GM23248 (cell line): ENCODE measurements around the gene CLPSL2. TPM values are rescaled to one million over a fixed set of nuclear protein-coding genes. Genes with fewer than 3 reads are reported as not detected.

Experiments used
- DNase-seq: peaks from one replicate; pipeline ENCODE4 v3.0.0-alpha.2; 2015
- H2AFZ ChIP-seq: fragments of 200-600 bp; sonication (generic); 2 replicates; pipeline ENCODE4 v1.6.1; 2016; ENCODE audit warnings: antibody characterized with exemption
- H3F3A ChIP-seq: fragments of 200-600 bp; sonication (generic); 2 replicates; pipeline ENCODE4 v1.6.1; 2016; ENCODE audit warnings: mild to moderate bottlenecking, antibody characterized with exemption, mixed run types; ENCODE audit not compliant: insufficient read depth
- H3K27ac ChIP-seq: fragments of 200-600 bp; sonication (generic); 2 replicates; pipeline ENCODE4 v1.5.1; 2016; ENCODE audit warnings: mild to moderate bottlenecking
- H3K27me3 ChIP-seq: fragments of 200-600 bp; sonication (generic); replicated peaks from 2 replicates; pipeline ENCODE4 v1.6.1; 2016; ENCODE audit warnings: mild to moderate bottlenecking; ENCODE audit not compliant: insufficient read depth
- H3K36me3 ChIP-seq: fragments of 200-600 bp; sonication (generic); 2 replicates; pipeline ENCODE4 v1.6.1; 2016; ENCODE audit warnings: low read depth, mild to moderate bottlenecking
- H3K4me1 ChIP-seq: fragments of 200-600 bp; sonication (generic); 2 replicates; pipeline ENCODE4 v1.6.1; 2016; ENCODE audit warnings: mild to moderate bottlenecking; ENCODE audit not compliant: insufficient read depth
- H3K4me2 ChIP-seq: fragments of 200-600 bp; sonication (generic); one replicate; pipeline ENCODE4 v1.6.1; 2016; ENCODE audit warnings: mild to moderate bottlenecking; ENCODE audit not compliant: unreplicated experiment
- H3K4me3 ChIP-seq: fragments of 200-600 bp; sonication (generic); 2 replicates; pipeline ENCODE4 v1.5.1; 2016; ENCODE audit warnings: mild to moderate bottlenecking
- H3K79me2 ChIP-seq: fragments of 200-600 bp; sonication (generic); 2 replicates; pipeline ENCODE4 v1.6.1; 2016; ENCODE audit warnings: mild to moderate bottlenecking; ENCODE audit not compliant: insufficient read depth
- H3K9ac ChIP-seq: fragments of 200-600 bp; sonication (generic); 2 replicates; pipeline ENCODE4 v1.6.1; 2016; ENCODE audit warnings: mild to moderate bottlenecking
- H3K9me2 ChIP-seq: fragments of 200-600 bp; sonication (generic); 2 replicates; pipeline ENCODE4 v1.6.1; 2016; ENCODE audit warnings: mixed run types, mild to moderate bottlenecking, moderate library complexity; ENCODE audit not compliant: insufficient read depth
- H3K9me3 ChIP-seq: fragments of 200-600 bp; sonication (generic); one replicate; pipeline ENCODE4 v1.6.1; 2017; ENCODE audit warnings: low read depth
- H4K20me1 ChIP-seq: fragments of 200-600 bp; sonication (generic); 2 replicates; pipeline ENCODE4 v1.6.0; 2016; ENCODE audit not compliant: insufficient read depth
- EZH2 ChIP-seq: fragments of 200-600 bp; sonication (generic); IDR thresholded peaks from 2 replicates; pipeline ENCODE4 v1.6.1; 2018; ENCODE audit warnings: antibody characterized with exemption, mild to moderate bottlenecking; ENCODE audit not compliant: insufficient read depth, poor library complexity, severe bottlenecking
- EZH2phosphoT487 ChIP-seq: fragments of 200-600 bp; sonication (generic); IDR thresholded peaks from 2 replicates; pipeline ENCODE4 v1.6.1; 2018; ENCODE audit warnings: antibody characterized with exemption, moderate library complexity, mild to moderate bottlenecking, low read depth; ENCODE audit not compliant: insufficient read depth
- WGBS, 2 experiments: methylation state at CpG; one replicate each; pipeline ENCODE4 v1.1.6; 2015 to 2017; ENCODE audit warnings: low lambda C conversion rate in 2 of 2, low coverage in 1 of 2; ENCODE audit errors: missing lambda C conversion rate in 2 of 2; 5-methylcytosine and 5-hydroxymethylcytosine counted together
- in situ Hi-C: fragments of 300-500 bp; cut with MboI; formaldehyde crosslinking; loops from 2 replicates; pipeline ENCODE4 v1.15.0; 2020
- polyA plus RNA-seq: library from polyadenylated mRNA; unstranded; fragments of >200 nt; fragmentation: Nextera tagmentation; extraction: Ambion mirVana; gene quantifications from 2 replicates; pipeline ENCODE4 v1.2.1, GENCODE V29; 2016
- total RNA-seq: library from RNA; depleted of rRNA; stranded (reverse); fragments of >200 nt; shearing (Covaris generic); gene quantifications from 2 replicates; pipeline ENCODE4 v1.2.3, GENCODE V29; 2014

Gene CLPSL2
- total and polyA plus RNA-seq, 2 experiments from 2014 or later, result not detected

DNA sequence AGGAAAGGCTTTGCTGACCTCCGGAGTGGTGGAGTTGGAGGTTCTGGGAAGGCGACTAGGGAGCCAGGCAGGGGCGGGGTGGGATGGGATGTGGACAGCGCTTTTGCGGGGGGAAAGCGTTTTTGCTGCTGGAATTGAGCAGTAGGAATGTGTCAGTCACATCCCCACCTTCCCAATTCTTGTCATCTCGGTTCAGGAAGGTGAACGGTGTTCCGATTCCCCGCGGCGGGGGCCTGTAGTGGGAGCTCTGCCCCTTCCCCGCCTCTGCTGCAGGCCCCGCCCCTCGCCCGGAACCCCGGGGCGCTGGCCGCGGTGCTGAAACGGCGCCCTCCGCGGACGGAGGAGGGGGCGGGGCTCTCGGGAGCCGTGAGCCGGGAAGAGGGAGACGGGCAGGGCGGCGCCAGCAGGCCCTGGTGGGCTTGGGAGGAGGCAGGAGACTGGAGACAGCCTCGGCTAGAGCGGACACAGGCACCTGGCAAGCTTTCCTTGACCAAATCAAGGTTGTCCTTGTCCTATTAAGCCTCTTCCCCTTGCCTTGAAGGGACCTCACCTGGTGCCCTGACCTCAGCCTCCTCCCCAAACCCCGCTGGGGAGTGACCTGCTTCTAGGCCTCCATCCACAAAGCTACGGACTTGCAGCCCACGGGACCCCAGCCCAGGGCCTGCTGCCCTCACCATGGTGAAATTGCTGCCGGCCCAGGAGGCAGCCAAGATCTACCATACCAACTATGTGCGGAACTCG is 28.8 kb downstream of the CLPSL2 start, which contains the start of gene LHFPL5:
Gene LHFPL5, plus strand, starts transcription at position 357 of the 741 bp plus-strand sequence. Its CDS starts 319 bp downstream, at position 676.
- Histone ChIP-seq H3K27me3 (no peaks in the 10 kb centered on the region; the same call in 1 of the 2 replicates), H3K9me3 (no peaks in the 10 kb centered on the region), H3K9ac (no peak within 1 kb of the TSS), H3K4me2 (no peak within 1 kb of the TSS), H2AFZ (no peak within 1 kb of the TSS), H3K4me1 (no peaks in the 10 kb centered on the region), H4K20me1 (no peaks in the 10 kb centered on the region), H3K36me3 (no peaks in the 10 kb centered on the region), H3K27ac (no peak within 1 kb of the TSS), H3K79me2 (no peaks in the 10 kb centered on the region), H3F3A (no peaks in the 10 kb centered on the region), H3K4me3 (no peak within 1 kb of the TSS), H3K9me2 (no peaks in the 10 kb centered on the region)
- peak; percentile 41 for DNase-seq
- TF ChIP-seq EZH2phosphoT487 (no peak), EZH2 (no peak)
- in situ Hi-C loops, result no loop called here
- 16 to 20% methylated on average over 21 to 39 of the region's 40 CpGs for WGBS, 2 experiments

DNA sequence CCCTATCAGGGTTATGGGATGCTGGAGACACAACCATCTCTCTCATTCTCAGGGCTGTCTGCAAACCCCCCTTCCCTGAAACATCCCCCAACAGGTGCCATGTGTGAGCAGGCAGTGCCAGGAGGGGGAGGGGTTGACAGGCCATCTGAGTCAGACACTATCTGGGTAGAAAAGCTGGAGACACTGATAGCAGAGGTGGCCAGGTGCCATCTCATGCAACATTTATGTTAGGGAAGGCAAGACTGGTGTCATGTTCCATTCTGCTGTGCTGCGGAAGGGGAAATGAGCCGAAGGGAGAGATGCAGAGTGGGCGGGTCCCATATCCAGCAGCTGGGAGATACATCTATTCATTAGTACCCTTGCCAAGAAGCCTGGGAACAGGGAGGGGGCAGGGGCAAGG is 32.3 kb downstream of the CLPSL2 start:
- H3K9ac ChIP-seq, result no peak overlapping the region
- no peak overlapping the region for H3K4me2 ChIP-seq
- no peaks in the 10 kb centered on the region for H3K27me3 ChIP-seq
- H3K27ac ChIP-seq, result no peak overlapping the region
- H2AFZ ChIP-seq, result no peak overlapping the region
- no peaks in the 10 kb centered on the region for H3K9me3 ChIP-seq
- no peaks in the 10 kb centered on the region for H4K20me1 ChIP-seq
- TF ChIP-seq EZH2, result no peak
- no peak for TF ChIP-seq EZH2phosphoT487
- H3F3A ChIP-seq, result no peaks in the 10 kb centered on the region
- 18 to 29% methylated on average over 3 of the region's 3 CpGs for WGBS, 2 experiments
- peaks cover 10% of the 10 kb centered on the region for H3K4me1 ChIP-seq
- H3K4me3 ChIP-seq, result no peak overlapping the region
- no peaks in the 10 kb centered on the region for H3K9me2 ChIP-seq
- no peaks in the 10 kb centered on the region for H3K36me3 ChIP-seq
- no peaks in the 10 kb centered on the region for H3K79me2 ChIP-seq
- DNase-seq, result no peak
- in situ Hi-C loops, result no loop called here

DNA sequence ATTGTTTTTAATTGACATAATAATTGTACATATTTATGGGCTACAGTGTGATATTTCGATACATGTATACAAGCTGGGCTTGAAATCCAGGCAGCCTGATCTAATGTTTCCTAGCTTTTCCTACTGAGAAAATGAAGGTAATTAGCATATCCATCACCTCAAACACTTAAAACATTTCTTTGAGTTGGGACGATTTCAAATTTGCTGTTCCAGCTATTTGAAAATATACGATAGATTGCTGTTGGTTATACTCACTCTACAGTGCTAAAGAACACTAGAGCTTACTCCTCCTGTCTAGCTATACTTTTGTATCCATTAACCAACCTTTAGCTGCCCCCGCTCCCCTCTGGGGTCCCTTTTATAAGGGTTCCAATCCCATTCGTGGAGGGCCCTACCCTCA is 33.4 kb downstream of the CLPSL2 start:
- no peak overlapping the region for H3K4me2 ChIP-seq
- H2AFZ ChIP-seq, result no peak overlapping the region
- H3K9me3 ChIP-seq, result no peaks in the 10 kb centered on the region
- H3K36me3 ChIP-seq, result no peaks in the 10 kb centered on the region
- no peaks in the 10 kb centered on the region for H4K20me1 ChIP-seq
- no peak overlapping the region for H3K27ac ChIP-seq
- H3K9ac ChIP-seq, result no peak overlapping the region
- no peak overlapping the region for H3K4me3 ChIP-seq
- H3K27me3 ChIP-seq, result no peaks in the 10 kb centered on the region
- no peaks in the 10 kb centered on the region for H3K79me2 ChIP-seq
- in situ Hi-C loops, result no loop called here
- no peak for TF ChIP-seq EZH2phosphoT487
- TF ChIP-seq EZH2, result no peak
- no peak for DNase-seq
- no peaks in the 10 kb centered on the region for H3F3A ChIP-seq
- 81 to 83% methylated on average over 5 of the region's 5 CpGs for WGBS, 2 experiments
- H3K4me1 ChIP-seq, result peaks cover 10% of the 10 kb centered on the region
- no peaks in the 10 kb centered on the region for H3K9me2 ChIP-seq

DNA sequence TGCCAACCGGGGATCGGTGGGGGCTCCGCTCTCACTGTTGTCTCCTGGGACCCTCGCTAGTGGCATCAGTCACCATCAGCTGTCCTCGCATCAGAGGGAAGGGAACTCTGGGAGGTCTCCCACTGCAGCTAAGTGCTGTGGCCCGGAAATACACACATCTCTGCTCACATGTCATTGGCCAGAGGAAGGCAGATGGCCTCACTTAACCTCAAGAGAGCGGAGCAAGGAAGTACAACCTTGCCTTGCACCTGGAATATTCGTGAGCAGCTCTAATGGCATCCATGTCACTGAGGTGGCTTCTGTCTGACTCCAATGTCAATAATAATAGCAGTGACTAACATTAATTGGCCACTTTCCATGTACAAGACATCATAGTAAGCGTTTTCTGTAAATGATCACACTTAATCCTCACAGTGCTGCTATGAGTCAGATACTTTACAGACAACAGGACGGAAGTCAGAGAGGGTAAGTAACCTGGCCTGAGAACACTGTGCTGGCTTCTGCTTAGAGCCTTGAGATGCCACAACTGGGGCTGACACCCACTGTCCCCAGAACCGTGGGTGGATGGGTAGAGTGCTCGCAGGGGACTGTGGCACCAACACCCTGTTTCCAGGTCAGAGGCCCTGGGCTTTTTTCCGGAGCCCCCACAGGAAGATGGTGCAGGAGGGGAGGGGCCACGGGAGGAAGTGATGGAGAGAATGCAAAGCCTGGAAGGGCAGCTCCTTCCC is 34.7 kb downstream of the CLPSL2 start:
- Histone ChIP-seq H3K4me3 (peak overlapping the region; percentile 38; the same call in 1 of the 2 replicates), H3K9ac (no peak overlapping the region), H3K27me3 (no peaks in the 10 kb centered on the region), H3F3A (no peaks in the 10 kb centered on the region), H2AFZ (peak overlapping the region; percentile 69), H3K4me2 (peak overlapping the region; percentile 61), H3K27ac (no peak overlapping the region), H3K9me2 (no peaks in the 10 kb centered on the region), H3K36me3 (no peaks in the 10 kb centered on the region), H3K4me1 (peaks cover 10% of the 10 kb centered on the region), H4K20me1 (no peaks in the 10 kb centered on the region), H3K9me3 (no peaks in the 10 kb centered on the region), H3K79me2 (no peaks in the 10 kb centered on the region)
- 36 to 38% methylated on average over 14 of the region's 14 CpGs for WGBS, 2 experiments
- TF ChIP-seq EZH2phosphoT487, result no peak
- TF ChIP-seq EZH2, result no peak
- in situ Hi-C loops, result no loop called here
- DNase-seq, result peak; percentile 87
